ENCODE measurements around the gene MYCN.

Gene MYCN

DNA sequence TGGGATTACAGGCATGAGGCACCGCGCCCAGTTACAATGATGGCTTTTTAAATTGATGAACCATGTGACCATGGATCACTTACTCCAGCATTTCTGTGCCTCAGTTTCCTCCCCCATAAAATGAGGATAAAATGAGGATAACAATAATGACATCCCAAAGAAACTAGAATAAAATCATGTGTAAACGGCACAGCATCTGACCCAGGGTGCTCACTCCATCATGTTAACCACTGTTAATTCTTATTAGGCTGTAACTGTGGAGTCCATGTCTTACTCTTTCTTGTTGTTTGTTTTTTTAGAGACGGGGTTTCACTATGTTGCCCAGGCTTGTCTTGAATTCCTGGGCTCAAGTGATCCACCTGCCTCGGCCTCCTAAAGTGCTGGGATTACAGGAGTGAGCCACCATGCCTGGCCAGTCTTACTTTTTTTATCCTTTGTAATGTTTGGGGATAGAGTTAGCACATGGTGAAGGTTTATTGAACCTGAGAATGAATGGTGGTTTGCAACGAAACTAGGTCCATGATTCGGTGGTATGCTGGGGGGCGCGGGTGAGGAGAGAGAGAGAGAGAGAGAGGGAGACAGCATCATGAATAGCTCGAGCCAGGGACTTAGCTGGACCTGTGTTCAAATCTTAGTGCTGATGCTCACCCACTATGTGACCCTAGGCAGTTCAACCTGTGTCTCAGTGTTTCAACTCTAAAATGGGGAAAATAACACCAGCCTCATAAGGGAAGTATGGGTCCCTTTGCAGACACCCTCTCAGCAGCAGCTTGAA is 52.3 kb downstream of the MYCN start:
- no peak for DNase-seq

DNA sequence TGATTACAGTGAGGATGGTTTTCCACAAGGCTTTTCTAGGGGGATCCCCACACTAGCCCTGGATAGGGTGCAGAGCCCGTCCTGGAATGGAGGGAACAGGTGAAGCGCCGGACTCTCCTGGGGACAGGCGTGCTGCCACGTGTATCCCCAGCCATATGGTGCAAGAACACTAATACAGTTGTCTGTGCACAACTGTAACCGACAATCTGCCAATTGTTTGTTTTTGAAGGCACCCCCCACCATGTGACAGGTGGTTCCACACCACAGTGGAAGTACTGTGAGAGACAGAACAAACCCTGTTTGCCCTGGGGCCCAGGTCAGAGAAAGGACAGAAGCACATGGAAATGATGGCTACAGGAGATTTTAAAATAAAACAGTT is 52.9 kb downstream of the MYCN start:
- DNase-seq: no peak

DNA sequence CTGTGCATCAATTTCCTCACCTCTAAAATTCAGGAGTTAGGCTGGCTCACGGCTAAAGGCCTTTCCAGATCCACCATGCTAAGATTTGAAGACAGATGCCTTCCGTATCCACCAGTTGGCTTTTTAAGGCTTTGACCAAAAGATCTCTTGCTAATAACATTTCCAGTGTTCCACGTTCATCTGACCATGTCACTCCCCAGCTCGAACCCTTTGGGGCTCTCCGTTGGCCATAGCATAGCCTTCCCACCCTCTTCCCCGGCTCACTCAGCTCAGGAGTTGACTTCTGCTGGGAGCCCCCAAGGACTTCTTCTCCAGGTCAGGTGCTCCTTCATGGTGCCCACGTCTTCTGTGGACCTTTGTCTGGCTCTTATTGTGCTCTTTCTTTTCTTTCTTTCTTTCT is 53.3 kb downstream of the MYCN start:
- DNase-seq: no peak

- no peak for DNase-seq
Measured at GRCh38 chr2:15995603-15996002, 55.3 kb downstream of the MYCN start.
